Measurements from ENCODE around the gene TRIM2. TPM values are rescaled to one million over a fixed set of nuclear protein-coding genes. Genes with fewer than 3 reads are reported as not detected.

Gene TRIM2
- polyA plus RNA-seq, 3 donors = 0.50 to 0.96 (median 0.76) TPM

DNA sequence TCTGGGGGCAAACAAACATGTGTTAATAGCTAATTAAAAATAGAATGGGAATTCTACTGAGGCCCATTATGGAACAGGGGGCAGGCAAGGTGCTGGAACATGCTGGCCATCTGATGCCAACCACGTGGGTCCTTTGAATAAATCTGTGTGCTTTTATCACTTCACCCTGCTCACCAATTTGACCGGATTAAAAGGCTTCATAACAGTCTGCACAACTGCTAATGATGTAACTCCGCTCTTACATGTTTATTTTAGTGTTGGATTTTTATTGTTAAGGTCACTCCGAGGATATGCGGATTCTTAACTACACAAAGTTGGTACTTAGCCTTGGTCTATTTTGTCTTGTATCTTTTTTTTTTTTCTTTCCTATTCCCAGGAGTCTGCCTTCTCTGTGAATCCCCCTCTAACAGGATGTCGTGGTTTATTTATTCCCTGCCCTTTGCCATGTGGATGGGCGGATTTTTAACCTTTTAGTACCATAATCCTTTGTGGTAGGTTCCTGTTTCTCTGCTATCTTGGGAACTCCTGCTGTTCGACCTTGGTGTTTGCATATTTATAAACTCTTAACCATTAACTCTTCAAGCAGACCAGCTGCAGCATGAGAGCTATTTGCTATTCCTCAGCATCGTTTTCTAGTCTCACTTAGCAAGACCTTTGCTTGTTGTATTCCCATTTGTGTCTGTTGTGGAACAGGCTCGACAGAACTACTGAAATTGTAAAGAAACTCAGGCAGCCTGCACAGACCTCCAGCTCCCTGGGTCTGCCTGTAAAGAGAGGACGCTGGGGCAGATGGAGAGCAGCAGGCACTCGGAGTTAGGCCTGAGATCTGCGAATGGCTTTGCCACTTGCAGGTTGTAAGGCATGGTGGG lies 38.0 kb downstream of the TRIM2 start:
- no peaks in the 10 kb centered on the region for H3K9me3 ChIP-seq (replicated peaks in 1 of 2; ENCODE audit: control insufficient read depth in 1 of 2, insufficient read depth in 1 of 2, low read length in 2 of 2)
- H3K4me3 ChIP-seq (replicated peaks in 1 of 3; ENCODE audit: low read depth in 2 of 3, low read length in 3 of 3) = no peak overlapping the region
- WGBS (ENCODE audit: insufficient coverage) = 96% methylated on average over 4 of the region's 13 CpGs
- TF ChIP-seq, protein P1, sequence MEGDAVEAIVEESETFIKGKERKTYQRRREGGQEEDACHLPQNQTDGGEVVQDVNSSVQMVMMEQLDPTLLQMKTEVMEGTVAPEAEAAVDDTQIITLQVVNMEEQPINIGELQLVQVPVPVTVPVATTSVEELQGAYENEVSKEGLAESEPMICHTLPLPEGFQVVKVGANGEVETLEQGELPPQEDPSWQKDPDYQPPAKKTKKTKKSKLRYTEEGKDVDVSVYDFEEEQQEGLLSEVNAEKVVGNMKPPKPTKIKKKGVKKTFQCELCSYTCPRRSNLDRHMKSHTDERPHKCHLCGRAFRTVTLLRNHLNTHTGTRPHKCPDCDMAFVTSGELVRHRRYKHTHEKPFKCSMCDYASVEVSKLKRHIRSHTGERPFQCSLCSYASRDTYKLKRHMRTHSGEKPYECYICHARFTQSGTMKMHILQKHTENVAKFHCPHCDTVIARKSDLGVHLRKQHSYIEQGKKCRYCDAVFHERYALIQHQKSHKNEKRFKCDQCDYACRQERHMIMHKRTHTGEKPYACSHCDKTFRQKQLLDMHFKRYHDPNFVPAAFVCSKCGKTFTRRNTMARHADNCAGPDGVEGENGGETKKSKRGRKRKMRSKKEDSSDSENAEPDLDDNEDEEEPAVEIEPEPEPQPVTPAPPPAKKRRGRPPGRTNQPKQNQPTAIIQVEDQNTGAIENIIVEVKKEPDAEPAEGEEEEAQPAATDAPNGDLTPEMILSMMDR (IDR thresholded peaks at IDR 0.05) = no peak
- Mint-ChIP-seq H3K4me1 (peaks cover 2% of the 10 kb centered on the region), H3K4me3 (no peak overlapping the region), H3K27me3 (ENCODE audit: low read depth in 3 of 3) (peaks cover 1 to 9% (median 2%) of the 10 kb centered on the region in 3 donors), H3K36me3 (no peaks in the 10 kb centered on the region), H3K9me3 (peaks cover 0 to 4% (median 0%) of the 10 kb centered on the region in 7 donors), H3K27ac (peak overlapping the region in 1 of 7 donors; percentile 46)
- H3K27me3 ChIP-seq (ENCODE audit: control insufficient read depth in 2 of 2, insufficient read depth in 2 of 2, low read length in 2 of 2) = no peaks in the 10 kb centered on the region
- intact Hi-C loops (cut with micrococcal nuclease) = no loop called here
- DNase-seq = no peak
- H4K20me1 ChIP-seq (ENCODE audit: insufficient read depth, low read length) = no peaks in the 10 kb centered on the region
- H3K4me1 ChIP-seq (ENCODE audit: control insufficient read depth in 1 of 2, insufficient read depth in 2 of 2, low read length in 2 of 2) = no peaks in the 10 kb centered on the region
- no peaks in the 10 kb centered on the region for H3K79me2 ChIP-seq (ENCODE audit: insufficient read depth, low read length)
- H3K36me3 ChIP-seq (replicated peaks in 1 of 2; ENCODE audit: control insufficient read depth in 1 of 2, insufficient read depth in 2 of 2, low read length in 2 of 2) = no peaks in the 10 kb centered on the region
- no peak overlapping the region for H3K9ac ChIP-seq (ENCODE audit: insufficient read depth, low read length, poor library complexity, severe bottlenecking)
- H3K27ac ChIP-seq (ENCODE audit: low read depth in 1 of 2, low read length in 2 of 2) = no peak overlapping the region
- no peak overlapping the region for H2AFZ ChIP-seq (ENCODE audit: insufficient read depth, low read depth, low read length, poor library complexity, severe bottlenecking)
- no peak overlapping the region for H3K4me2 ChIP-seq (replicated peaks; ENCODE audit: extremely low read depth, low read length, poor library complexity, severe bottlenecking)

DNA sequence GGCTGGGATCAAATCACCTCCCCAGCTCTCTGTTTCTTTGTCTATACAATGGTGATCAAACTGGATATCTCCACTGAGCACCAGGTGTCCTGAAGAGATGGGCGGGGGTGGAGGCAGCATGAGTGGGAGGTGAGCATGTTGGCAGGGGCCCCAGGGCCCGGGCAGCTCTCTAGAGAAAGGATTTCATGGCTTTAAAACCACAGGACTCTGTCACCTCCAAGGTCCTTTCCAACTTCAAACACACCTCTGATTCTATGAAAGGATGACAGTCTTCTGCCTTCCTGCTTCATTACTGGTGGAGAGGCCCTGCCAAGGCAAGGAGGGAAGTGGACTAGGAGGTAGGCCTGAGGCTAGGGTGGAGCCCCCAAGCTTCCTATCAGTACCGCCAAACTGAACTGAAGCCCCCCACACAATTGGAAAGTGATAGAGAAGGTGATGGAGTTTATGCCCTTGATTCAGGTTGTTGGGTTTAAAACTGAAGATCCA lies 38.6 kb downstream of the TRIM2 start:
- peaks cover 1 to 9% (median 4%) of the 10 kb centered on the region in 3 donors for H3K27me3 Mint-ChIP-seq (ENCODE audit: low read depth in 3 of 3)
- peak overlapping the region in 1 of 7 donors; percentile 46 for H3K27ac Mint-ChIP-seq
- no peak overlapping the region for H3K4me3 Mint-ChIP-seq
- Histone ChIP-seq H4K20me1 (ENCODE audit: insufficient read depth, low read length) (no peaks in the 10 kb centered on the region), H3K4me3 (replicated peaks in 1 of 3; ENCODE audit: low read depth in 2 of 3, low read length in 3 of 3) (no peak overlapping the region), H3K9ac (ENCODE audit: insufficient read depth, low read length, poor library complexity, severe bottlenecking) (no peak overlapping the region), H3K9me3 (replicated peaks in 1 of 2; ENCODE audit: control insufficient read depth in 1 of 2, insufficient read depth in 1 of 2, low read length in 2 of 2) (no peaks in the 10 kb centered on the region), H3K4me2 (replicated peaks; ENCODE audit: extremely low read depth, low read length, poor library complexity, severe bottlenecking) (no peak overlapping the region), H2AFZ (ENCODE audit: insufficient read depth, low read depth, low read length, poor library complexity, severe bottlenecking) (no peak overlapping the region), H3K79me2 (ENCODE audit: insufficient read depth, low read length) (no peaks in the 10 kb centered on the region), H3K4me1 (ENCODE audit: control insufficient read depth in 1 of 2, insufficient read depth in 2 of 2, low read length in 2 of 2) (no peaks in the 10 kb centered on the region), H3K36me3 (replicated peaks in 1 of 2; ENCODE audit: control insufficient read depth in 1 of 2, insufficient read depth in 2 of 2, low read length in 2 of 2) (no peaks in the 10 kb centered on the region), H3K27ac (ENCODE audit: low read depth in 1 of 2, low read length in 2 of 2) (no peak overlapping the region), H3K27me3 (ENCODE audit: control insufficient read depth in 2 of 2, insufficient read depth in 2 of 2, low read length in 2 of 2) (no peaks in the 10 kb centered on the region)
- no peaks in the 10 kb centered on the region for H3K36me3 Mint-ChIP-seq
- intact Hi-C loops (cut with micrococcal nuclease) = no loop called here
- TF ChIP-seq, protein P1 (IDR thresholded peaks at IDR 0.05) = no peak
- peaks cover 2% of the 10 kb centered on the region for H3K4me1 Mint-ChIP-seq
- H3K9me3 Mint-ChIP-seq = peaks cover 0 to 4% (median 0%) of the 10 kb centered on the region in 7 donors
- no peak for DNase-seq
- no CpG with 5 or more reads among the region's 3 CpGs for WGBS (ENCODE audit: insufficient coverage)

Measured in CD14-positive monocyte (primary cell).